ENCODE data around the gene TMEM139. TPM values are rescaled to one million over a fixed set of nuclear protein-coding genes. Genes with fewer than 3 reads are reported as not detected.

Gene TMEM139
- total and polyA plus RNA-seq, 4 experiments from 2014 or later = 0.61 to 2.1 (median 1.4) TPM

DNA sequence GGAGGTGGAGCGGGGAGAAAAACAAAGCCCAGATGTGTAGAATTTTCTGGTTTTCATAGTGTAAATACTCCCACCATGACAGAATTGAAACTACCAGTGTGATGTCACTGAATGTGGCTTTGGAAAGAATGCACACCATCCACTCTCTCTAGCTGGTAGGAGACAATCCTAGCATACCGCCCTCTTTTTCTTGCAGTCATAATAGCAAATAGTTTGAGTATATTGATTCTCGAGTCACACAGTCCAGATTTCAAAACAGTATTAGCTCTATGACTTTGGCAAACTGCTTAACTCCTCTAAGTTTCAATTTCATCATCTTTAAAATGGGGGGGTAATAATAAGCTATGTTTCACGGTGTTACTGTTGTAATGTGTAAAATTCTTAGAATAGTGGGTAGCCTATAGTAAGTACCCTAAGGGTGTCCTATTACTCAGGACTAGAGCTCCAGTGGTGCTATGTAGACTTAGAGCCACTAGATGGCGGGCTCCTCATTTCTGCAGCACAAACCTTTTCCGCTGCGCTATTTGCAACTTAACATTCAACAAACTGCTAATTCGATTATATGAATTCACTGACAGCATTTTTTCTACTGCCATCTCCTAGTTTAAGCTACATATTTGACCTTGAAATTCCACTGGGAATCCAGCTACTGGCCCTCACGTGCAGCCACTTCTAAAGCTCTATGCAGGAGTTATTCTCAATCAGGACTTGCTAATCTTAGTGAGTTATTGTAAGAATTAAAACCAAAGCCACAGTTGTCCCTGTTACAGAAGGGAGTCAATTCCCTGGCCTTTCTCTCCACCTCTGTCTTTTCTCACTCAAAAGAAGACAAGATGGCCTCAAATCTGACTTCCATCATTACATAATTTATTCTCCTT lies 44.2 kb upstream of the TMEM139 start:
- Histone ChIP-seq H3K4me1 (ENCODE audit: insufficient read depth, low read length) (peaks cover 24% of the 10 kb centered on the region), H3K36me3 (ENCODE audit: insufficient read depth, low read length) (no peaks in the 10 kb centered on the region), H3K9me3 (ENCODE audit: control insufficient read depth in 1 of 2, low read length in 2 of 2) (peaks cover 0 to 7% of the 10 kb centered on the region in 2 donors), H3K27me3 (ENCODE audit: insufficient read depth, low read length) (peaks cover 6% of the 10 kb centered on the region), H3K27ac (ENCODE audit: low read depth, low read length) (no peak overlapping the region), H3K4me3 (ENCODE audit: low read length in 2 of 2) (no peak overlapping the region)
- Mint-ChIP-seq H3K27me3 (peaks cover 2 to 11% of the 10 kb centered on the region in 2 donors), H3K4me1 (peaks cover 24 to 40% (median 31%) of the 10 kb centered on the region in 4 donors), H3K36me3 (peaks cover 9 to 17% of the 10 kb centered on the region in 2 donors), H3K27ac (peak overlapping the region in 5 of 7 donors; percentile 14 to 77 (median 48)), H3K9me3 (peaks cover 0 to 26% (median 17%) of the 10 kb centered on the region in 8 donors), H3K4me3 (peak overlapping the region in 3 of 8 donors; percentile 30 to 57 (median 37))
- intact Hi-C loops (cut with micrococcal nuclease) = loop anchor here (1.0 to 5.0 kb wide), 10 partner anchors 10 to 887 kb away; partner anchors contain the start of genes GSTK1 and ZYX
- ChIA-PET CTCF (ENCODE audit: partially characterized antibody) (interaction anchor here (0.5 to 14.0 kb wide), 60 partner anchors 9 to 941 kb away, joined by 3 to 513 read pairs (median 6); partner anchors contain the start of genes CASP2, CLCN1, EPHA1 and GSTK1), POLR2A (ENCODE audit: partially characterized antibody) (interaction anchor here (0.6 to 4.0 kb wide), 25 partner anchors 9 to 432 kb away, joined by 3 to 51 read pairs (median 6); partner anchors contain the start of genes CASP2, EPHA1, GSTK1 and ZYX)
- DNase-seq = peak; percentile 74 to 79 (median 77)

- Histone ChIP-seq H3K27me3 (ENCODE audit: insufficient read depth, low read length) (no peaks in the 10 kb centered on the region), H3K4me3 (ENCODE audit: low read length in 2 of 2) (no peak overlapping the region), H3K9me3 (ENCODE audit: control insufficient read depth in 1 of 2, low read length in 2 of 2) (no peaks in the 10 kb centered on the region), H3K27ac (ENCODE audit: low read depth, low read length) (no peak overlapping the region), H3K4me1 (ENCODE audit: insufficient read depth, low read length) (peaks cover 40% of the 10 kb centered on the region), H3K36me3 (ENCODE audit: insufficient read depth, low read length) (no peaks in the 10 kb centered on the region)
- CTCF ChIA-PET (ENCODE audit: partially characterized antibody) = interaction anchor here (0.8 to 14.0 kb wide), 9 partner anchors 19 to 173 kb away, joined by 3 to 513 read pairs (median 6); partner anchors contain the start of gene GSTK1
- no peak overlapping the region for H3K4me3 Mint-ChIP-seq
- peaks cover 0 to 8% (median 2%) of the 10 kb centered on the region in 8 donors for H3K9me3 Mint-ChIP-seq
- DNase-seq = no peak
- intact Hi-C loops (cut with micrococcal nuclease) = loop anchor here (5.0 kb wide), 1 partner anchor 885 kb away; no protein-coding TSS in a partner anchor
- POLR2A ChIA-PET (ENCODE audit: partially characterized antibody) = interaction anchor here (1.5 to 4.0 kb wide), 4 partner anchors 15 to 134 kb away, joined by 3 to 51 read pairs (median 6); no protein-coding TSS in a partner anchor
- H3K27ac Mint-ChIP-seq = no peak overlapping the region
- peaks cover 40 to 57% (median 47%) of the 10 kb centered on the region in 4 donors for H3K4me1 Mint-ChIP-seq
- peaks cover 2 to 7% of the 10 kb centered on the region in 2 donors for H3K36me3 Mint-ChIP-seq
- H3K27me3 Mint-ChIP-seq = peaks cover 0 to 2% of the 10 kb centered on the region in 2 donors
Measured at GRCh38 chr7:143242306-143242705, 42.5 kb upstream of the TMEM139 start.

GRCh38 chr7:143243111-143243510 lies 41.6 kb upstream of the TMEM139 start:
- CTCF ChIA-PET (ENCODE audit: partially characterized antibody) = interaction anchor here (0.8 to 14.0 kb wide), 12 partner anchors 18 to 174 kb away, joined by 3 to 513 read pairs (median 5); partner anchors contain the start of genes CASP2 and GSTK1
- peaks cover 44 to 65% (median 52%) of the 10 kb centered on the region in 4 donors for H3K4me1 Mint-ChIP-seq
- POLR2A ChIA-PET (ENCODE audit: partially characterized antibody) = interaction anchor here (0.6 to 3.6 kb wide), 10 partner anchors 9 to 148 kb away, joined by 3 to 31 read pairs (median 6); partner anchors contain the start of genes CASP2 and GSTK1

GRCh38 chr7:143243614-143244013 lies 41.1 kb upstream of the TMEM139 start:
- Histone ChIP-seq H3K9me3 (ENCODE audit: control insufficient read depth in 1 of 2, low read length in 2 of 2) (no peaks in the 10 kb centered on the region), H3K27me3 (ENCODE audit: insufficient read depth, low read length) (no peaks in the 10 kb centered on the region), H3K4me3 (ENCODE audit: low read length in 2 of 2) (no peak overlapping the region), H3K27ac (ENCODE audit: low read depth, low read length) (no peak overlapping the region), H3K36me3 (ENCODE audit: insufficient read depth, low read length) (no peaks in the 10 kb centered on the region), H3K4me1 (ENCODE audit: insufficient read depth, low read length) (peaks cover 53% of the 10 kb centered on the region)
- H3K9me3 Mint-ChIP-seq = peaks cover 0 to 6% (median 1%) of the 10 kb centered on the region in 8 donors
- H3K27me3 Mint-ChIP-seq = peaks cover 0 to 2% of the 10 kb centered on the region in 2 donors
- H3K36me3 Mint-ChIP-seq = peaks cover 0 to 11% of the 10 kb centered on the region in 2 donors
- H3K4me1 Mint-ChIP-seq = peaks cover 47 to 70% (median 56%) of the 10 kb centered on the region in 4 donors
- H3K27ac Mint-ChIP-seq = peak overlapping the region in 6 of 7 donors; percentile 6 to 79 (median 34)
- H3K4me3 Mint-ChIP-seq = peak overlapping the region in 2 of 8 donors; percentile 43 to 61
- POLR2A ChIA-PET (ENCODE audit: partially characterized antibody) = interaction anchor here (0.6 to 3.6 kb wide), 9 partner anchors 8 to 147 kb away, joined by 3 to 31 read pairs (median 5); partner anchors contain the start of genes CASP2 and GSTK1
- intact Hi-C loops (cut with micrococcal nuclease) = loop anchor here (5.0 kb wide), 1 partner anchor 884 kb away; no protein-coding TSS in a partner anchor
- DNase-seq = no peak
- CTCF ChIA-PET (ENCODE audit: partially characterized antibody) = interaction anchor here (0.9 to 14.0 kb wide), 13 partner anchors 12 to 174 kb away, joined by 3 to 513 read pairs (median 5); partner anchors contain the start of genes CASP2 and GSTK1

More at GRCh38 chr7:143243111-143243510, 41.6 kb upstream of the TMEM139 start:
- Histone ChIP-seq H3K4me3 (ENCODE audit: low read length in 2 of 2) (no peak overlapping the region), H3K27me3 (ENCODE audit: insufficient read depth, low read length) (no peaks in the 10 kb centered on the region), H3K9me3 (ENCODE audit: control insufficient read depth in 1 of 2, low read length in 2 of 2) (no peaks in the 10 kb centered on the region), H3K27ac (ENCODE audit: low read depth, low read length) (no peak overlapping the region), H3K4me1 (ENCODE audit: insufficient read depth, low read length) (peaks cover 48% of the 10 kb centered on the region), H3K36me3 (ENCODE audit: insufficient read depth, low read length) (no peaks in the 10 kb centered on the region)
- DNase-seq = no peak
- Mint-ChIP-seq H3K9me3 (peaks cover 0 to 4% (median 1%) of the 10 kb centered on the region in 8 donors), H3K4me3 (no peak overlapping the region), H3K27me3 (peaks cover 0 to 2% of the 10 kb centered on the region in 2 donors), H3K27ac (no peak overlapping the region), H3K36me3 (peaks cover 2 to 8% of the 10 kb centered on the region in 2 donors)
- intact Hi-C loops (cut with micrococcal nuclease) = loop anchor here (5.0 kb wide), 1 partner anchor 884 kb away; no protein-coding TSS in a partner anchor

DNA sequence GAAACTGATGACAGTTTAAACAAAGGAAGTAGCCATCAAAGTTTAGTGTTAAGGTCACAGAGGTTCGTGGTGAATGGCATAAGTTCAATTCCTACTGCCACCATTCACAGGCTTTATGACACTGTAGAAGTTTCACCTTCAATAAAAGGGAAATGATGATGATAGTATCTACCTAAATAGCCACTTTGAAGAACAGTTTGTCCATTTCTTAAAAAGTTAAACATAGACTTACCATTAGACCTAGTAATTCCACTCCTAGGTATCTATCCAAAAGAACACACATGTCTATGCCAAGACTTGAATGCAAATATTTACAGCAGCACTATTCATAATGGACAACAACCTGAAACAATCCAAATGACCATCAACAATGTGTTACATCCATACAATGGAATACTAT lies 40.4 kb upstream of the TMEM139 start:
- H3K4me1 Mint-ChIP-seq = peaks cover 52 to 78% (median 62%) of the 10 kb centered on the region in 4 donors
- peak overlapping the region in 2 of 8 donors; percentile 8 to 50 for H3K4me3 Mint-ChIP-seq
- H3K4me1 ChIP-seq (ENCODE audit: insufficient read depth, low read length) = peaks cover 60% of the 10 kb centered on the region

GRCh38 chr7:143245123-143245522 lies 39.6 kb upstream of the TMEM139 start:
- peaks cover 59 to 84% (median 69%) of the 10 kb centered on the region in 4 donors for H3K4me1 Mint-ChIP-seq
- H3K36me3 Mint-ChIP-seq = peaks cover 8 to 19% of the 10 kb centered on the region in 2 donors
- peaks cover 0 to 19% (median 9%) of the 10 kb centered on the region in 8 donors for H3K9me3 Mint-ChIP-seq
- POLR2A ChIA-PET (ENCODE audit: partially characterized antibody) = interaction anchor here (0.7 to 3.6 kb wide), 12 partner anchors 10 to 447 kb away, joined by 3 to 31 read pairs (median 6); partner anchors contain the start of genes CASP2 and GSTK1
- Histone ChIP-seq H3K36me3 (ENCODE audit: insufficient read depth, low read length) (no peaks in the 10 kb centered on the region), H3K4me3 (ENCODE audit: low read length in 2 of 2) (peak overlapping the region in 1 of 2 donors; percentile 25), H3K4me1 (ENCODE audit: insufficient read depth, low read length) (peaks cover 66% of the 10 kb centered on the region), H3K27me3 (ENCODE audit: insufficient read depth, low read length) (no peaks in the 10 kb centered on the region), H3K9me3 (ENCODE audit: control insufficient read depth in 1 of 2, low read length in 2 of 2) (no peaks in the 10 kb centered on the region), H3K27ac (ENCODE audit: low read depth, low read length) (no peak overlapping the region)
- H3K4me3 Mint-ChIP-seq = peak overlapping the region in 7 of 8 donors; percentile 4 to 69 (median 43)
- intact Hi-C loops (cut with micrococcal nuclease) = no loop called here
- DNase-seq = no peak
- peak overlapping the region; percentile 2 to 90 (median 81) for H3K27ac Mint-ChIP-seq
- CTCF ChIA-PET (ENCODE audit: partially characterized antibody) = interaction anchor here (0.9 to 14.0 kb wide), 14 partner anchors 10 to 141 kb away, joined by 3 to 513 read pairs (median 4); partner anchors contain the start of genes CASP2 and GSTK1
- H3K27me3 Mint-ChIP-seq = no peaks in the 10 kb centered on the region

More for the DNA sequence above, 40.4 kb upstream of the TMEM139 start:
- Mint-ChIP-seq H3K27me3 (no peaks in the 10 kb centered on the region), H3K27ac (peak overlapping the region in 4 of 7 donors; percentile 5 to 79 (median 46)), H3K36me3 (peaks cover 2 to 13% of the 10 kb centered on the region in 2 donors), H3K9me3 (peaks cover 0 to 12% (median 5%) of the 10 kb centered on the region in 8 donors)
- POLR2A ChIA-PET (ENCODE audit: partially characterized antibody) = interaction anchor here (1.0 to 3.6 kb wide), 11 partner anchors 7 to 136 kb away, joined by 3 to 31 read pairs (median 7); partner anchors contain the start of genes CASP2 and GSTK1
- H3K9me3 ChIP-seq (ENCODE audit: control insufficient read depth in 1 of 2, low read length in 2 of 2) = no peaks in the 10 kb centered on the region
- H3K27ac ChIP-seq (ENCODE audit: low read depth, low read length) = no peak overlapping the region
- intact Hi-C loops (cut with micrococcal nuclease) = loop anchor here (5.0 kb wide), 1 partner anchor 883 kb away; no protein-coding TSS in a partner anchor
- H3K27me3 ChIP-seq (ENCODE audit: insufficient read depth, low read length) = no peaks in the 10 kb centered on the region
- H3K36me3 ChIP-seq (ENCODE audit: insufficient read depth, low read length) = no peaks in the 10 kb centered on the region
- no peak overlapping the region for H3K4me3 ChIP-seq (ENCODE audit: low read length in 2 of 2)
- CTCF ChIA-PET (ENCODE audit: partially characterized antibody) = interaction anchor here (0.9 to 14.0 kb wide), 12 partner anchors 12 to 173 kb away, joined by 3 to 513 read pairs (median 6); partner anchors contain the start of gene GSTK1
- no peak for DNase-seq
